ENCODE results near the gene MIF4GD.

DNA sequence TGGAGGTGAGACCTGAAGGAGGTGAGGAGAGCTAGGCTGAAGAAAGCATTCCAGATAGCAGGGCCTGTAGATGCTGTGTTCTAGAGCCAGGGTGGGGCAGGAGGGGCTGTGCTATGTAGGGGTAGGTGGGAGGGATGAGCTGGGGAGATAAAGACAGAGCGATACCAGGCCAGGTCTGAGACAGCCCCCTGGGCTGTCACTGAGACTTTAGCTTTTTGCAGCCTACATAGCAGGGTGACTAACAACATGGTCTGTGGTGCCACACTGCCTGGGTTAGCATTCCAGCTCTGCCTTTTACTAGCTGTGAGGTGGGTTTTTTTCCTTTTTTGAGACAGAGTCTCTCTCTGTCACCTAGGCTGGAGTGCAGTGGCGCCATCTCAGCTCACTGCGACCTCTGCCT lies 51.2 kb downstream of the MIF4GD start:
- TF ChIP-seq, protein P1, sequence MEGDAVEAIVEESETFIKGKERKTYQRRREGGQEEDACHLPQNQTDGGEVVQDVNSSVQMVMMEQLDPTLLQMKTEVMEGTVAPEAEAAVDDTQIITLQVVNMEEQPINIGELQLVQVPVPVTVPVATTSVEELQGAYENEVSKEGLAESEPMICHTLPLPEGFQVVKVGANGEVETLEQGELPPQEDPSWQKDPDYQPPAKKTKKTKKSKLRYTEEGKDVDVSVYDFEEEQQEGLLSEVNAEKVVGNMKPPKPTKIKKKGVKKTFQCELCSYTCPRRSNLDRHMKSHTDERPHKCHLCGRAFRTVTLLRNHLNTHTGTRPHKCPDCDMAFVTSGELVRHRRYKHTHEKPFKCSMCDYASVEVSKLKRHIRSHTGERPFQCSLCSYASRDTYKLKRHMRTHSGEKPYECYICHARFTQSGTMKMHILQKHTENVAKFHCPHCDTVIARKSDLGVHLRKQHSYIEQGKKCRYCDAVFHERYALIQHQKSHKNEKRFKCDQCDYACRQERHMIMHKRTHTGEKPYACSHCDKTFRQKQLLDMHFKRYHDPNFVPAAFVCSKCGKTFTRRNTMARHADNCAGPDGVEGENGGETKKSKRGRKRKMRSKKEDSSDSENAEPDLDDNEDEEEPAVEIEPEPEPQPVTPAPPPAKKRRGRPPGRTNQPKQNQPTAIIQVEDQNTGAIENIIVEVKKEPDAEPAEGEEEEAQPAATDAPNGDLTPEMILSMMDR (IDR thresholded peaks at IDR 0.05; ENCODE audit: borderline replicate concordance, extremely low read depth, low read length, poor library complexity, severe bottlenecking): no peak
- TF ChIP-seq EZH2 (IDR thresholded peaks at IDR 0.05; ENCODE audit: borderline replicate concordance, low read depth, low read length, severe bottlenecking): no peak
